ENCODE measurements around the gene MRPS16. TPM values are rescaled to one million over a fixed set of nuclear protein-coding genes. Genes with fewer than 3 reads are reported as not detected.
A peak's percentile ranks its signal among the peaks of the same experiment; 100 is the strongest.

MRPS16 gene
- total and polyA plus RNA-seq, 9 of the 15 experiments (the other 6 are each of a cell fraction or from before 2014, with no cell fraction given): 65.0 to 239 (median 146) TPM

DNA sequence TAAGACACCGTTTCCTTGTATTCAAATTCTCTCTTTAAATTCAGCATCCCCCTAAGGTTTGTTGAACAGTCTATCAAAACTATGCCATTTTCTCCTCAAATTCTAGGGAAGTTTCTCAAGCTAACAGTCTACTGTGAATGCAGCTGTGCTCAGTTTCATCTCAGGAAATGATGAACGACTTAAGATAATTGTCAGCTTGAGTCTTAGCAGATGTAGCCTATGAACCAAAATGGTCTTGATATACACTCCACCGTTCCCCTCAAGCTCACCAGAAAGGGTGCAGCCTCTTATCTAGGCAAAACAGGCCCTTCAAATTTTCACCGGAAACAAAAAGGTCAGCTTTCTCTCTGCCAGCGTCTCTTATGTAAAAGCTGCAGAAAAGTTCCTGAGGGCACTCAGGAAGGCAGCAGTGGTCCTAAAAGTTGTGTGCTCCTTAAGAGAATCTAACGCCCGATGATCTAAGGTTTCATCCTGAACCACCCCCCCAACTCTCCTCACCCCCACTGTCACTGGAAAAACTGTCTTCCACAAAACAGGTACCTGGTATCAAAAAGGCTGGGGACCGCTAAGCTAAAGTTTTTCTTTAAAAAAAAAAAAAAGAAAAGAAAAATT, 7.5 kb downstream of the MRPS16 start (continued):
- TF ChIP-seq HDAC1 (IDR thresholded peaks at IDR 0.05): peak in 1 of 2 experiments; percentile 79; a peak in 2 of 4 replicates
- no peak for TF ChIP-seq ADNP (tag; IDR thresholded peaks at IDR 0.05)
- TF ChIP-seq STAT5A (IDR thresholded peaks at IDR 0.05; ENCODE audit: borderline replicate concordance, low read length): peak; percentile 92
- no peak for TF ChIP-seq ZNF174 (CRISPR knock-in tag; IDR thresholded peaks at IDR 0.05)
- TF ChIP-seq, protein P1, sequence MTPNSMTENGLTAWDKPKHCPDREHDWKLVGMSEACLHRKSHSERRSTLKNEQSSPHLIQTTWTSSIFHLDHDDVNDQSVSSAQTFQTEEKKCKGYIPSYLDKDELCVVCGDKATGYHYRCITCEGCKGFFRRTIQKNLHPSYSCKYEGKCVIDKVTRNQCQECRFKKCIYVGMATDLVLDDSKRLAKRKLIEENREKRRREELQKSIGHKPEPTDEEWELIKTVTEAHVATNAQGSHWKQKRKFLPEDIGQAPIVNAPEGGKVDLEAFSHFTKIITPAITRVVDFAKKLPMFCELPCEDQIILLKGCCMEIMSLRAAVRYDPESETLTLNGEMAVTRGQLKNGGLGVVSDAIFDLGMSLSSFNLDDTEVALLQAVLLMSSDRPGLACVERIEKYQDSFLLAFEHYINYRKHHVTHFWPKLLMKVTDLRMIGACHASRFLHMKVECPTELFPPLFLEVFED (CRISPR knock-in tag; conservative IDR thresholded peaks at IDR 0.05): no peak
- TF ChIP-seq, protein P2, sequence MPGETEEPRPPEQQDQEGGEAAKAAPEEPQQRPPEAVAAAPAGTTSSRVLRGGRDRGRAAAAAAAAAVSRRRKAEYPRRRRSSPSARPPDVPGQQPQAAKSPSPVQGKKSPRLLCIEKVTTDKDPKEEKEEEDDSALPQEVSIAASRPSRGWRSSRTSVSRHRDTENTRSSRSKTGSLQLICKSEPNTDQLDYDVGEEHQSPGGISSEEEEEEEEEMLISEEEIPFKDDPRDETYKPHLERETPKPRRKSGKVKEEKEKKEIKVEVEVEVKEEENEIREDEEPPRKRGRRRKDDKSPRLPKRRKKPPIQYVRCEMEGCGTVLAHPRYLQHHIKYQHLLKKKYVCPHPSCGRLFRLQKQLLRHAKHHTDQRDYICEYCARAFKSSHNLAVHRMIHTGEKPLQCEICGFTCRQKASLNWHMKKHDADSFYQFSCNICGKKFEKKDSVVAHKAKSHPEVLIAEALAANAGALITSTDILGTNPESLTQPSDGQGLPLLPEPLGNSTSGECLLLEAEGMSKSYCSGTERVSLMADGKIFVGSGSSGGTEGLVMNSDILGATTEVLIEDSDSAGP (CRISPR knock-in tag; IDR thresholded peaks at IDR 0.05): no peak
- TF ChIP-seq, protein P3, sequence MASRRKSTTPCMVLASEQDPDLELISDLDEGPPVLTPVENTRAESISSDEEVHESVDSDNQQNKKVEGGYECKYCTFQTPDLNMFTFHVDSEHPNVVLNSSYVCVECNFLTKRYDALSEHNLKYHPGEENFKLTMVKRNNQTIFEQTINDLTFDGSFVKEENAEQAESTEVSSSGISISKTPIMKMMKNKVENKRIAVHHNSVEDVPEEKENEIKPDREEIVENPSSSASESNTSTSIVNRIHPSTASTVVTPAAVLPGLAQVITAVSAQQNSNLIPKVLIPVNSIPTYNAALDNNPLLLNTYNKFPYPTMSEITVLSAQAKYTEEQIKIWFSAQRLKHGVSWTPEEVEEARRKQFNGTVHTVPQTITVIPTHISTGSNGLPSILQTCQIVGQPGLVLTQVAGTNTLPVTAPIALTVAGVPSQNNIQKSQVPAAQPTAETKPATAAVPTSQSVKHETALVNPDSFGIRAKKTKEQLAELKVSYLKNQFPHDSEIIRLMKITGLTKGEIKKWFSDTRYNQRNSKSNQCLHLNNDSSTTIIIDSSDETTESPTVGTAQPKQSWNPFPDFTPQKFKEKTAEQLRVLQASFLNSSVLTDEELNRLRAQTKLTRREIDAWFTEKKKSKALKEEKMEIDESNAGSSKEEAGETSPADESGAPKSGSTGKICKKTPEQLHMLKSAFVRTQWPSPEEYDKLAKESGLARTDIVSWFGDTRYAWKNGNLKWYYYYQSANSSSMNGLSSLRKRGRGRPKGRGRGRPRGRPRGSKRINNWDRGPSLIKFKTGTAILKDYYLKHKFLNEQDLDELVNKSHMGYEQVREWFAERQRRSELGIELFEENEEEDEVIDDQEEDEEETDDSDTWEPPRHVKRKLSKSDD (conservative IDR thresholded peaks at IDR 0.05; ENCODE audit: low read length): no peak
- 0 out of 2 replicates have a peak, but pooled peaks have one; percentile 45 for TF ChIP-seq GABPB1 (CRISPR knock-in tag; IDR thresholded peaks at IDR 0.05)
- 0 out of 2 replicates have a peak, but pooled peaks have one; percentile 66 for TF ChIP-seq ZNF766 (CRISPR knock-in tag; conservative IDR thresholded peaks at IDR 0.05)
- TF ChIP-seq RBFOX2 (IDR thresholded peaks at IDR 0.05; ENCODE audit: low read depth, low read length): peak; percentile 42; the same call in 1 of the 2 replicates
- peak; percentile 44; the same call in 1 of the 2 replicates for TF ChIP-seq FOXP1 (CRISPR knock-in tag; IDR thresholded peaks at IDR 0.05)
- peak; percentile 48; the same call in 1 of the 2 replicates for TF ChIP-seq TFAP4 (CRISPR knock-in tag; IDR thresholded peaks at IDR 0.05; ENCODE audit: borderline replicate concordance)
- TF ChIP-seq CEBPB (tag; IDR thresholded peaks at IDR 0.05): no peak
- no peak for TF ChIP-seq ZC3H4 (CRISPR knock-in tag; IDR thresholded peaks at IDR 0.05; ENCODE audit: borderline replicate concordance)
- TF ChIP-seq ARNT (IDR thresholded peaks at IDR 0.05): peak; percentile 87 to 91
- peak; percentile 98 for TF ChIP-seq CBFA2T2 (conservative IDR thresholded peaks at IDR 0.05)
- peak; percentile 94 for TF ChIP-seq TCF3 (CRISPR knock-in tag; IDR thresholded peaks at IDR 0.05)
- TF ChIP-seq HDAC3 (IDR thresholded peaks at IDR 0.05; ENCODE audit: borderline replicate concordance, partially characterized antibody): peak; percentile 90
- peak; percentile 28; the same call in 1 of the 2 replicates for TF ChIP-seq MAFF (IDR thresholded peaks at IDR 0.05; ENCODE audit: low read length)
- peak in 1 of 2 experiments; percentile 34; a peak in 1 of 4 replicates for TF ChIP-seq MAZ (CRISPR knock-in tag; conservative IDR thresholded peaks at IDR 0.05 in 1 of 2, IDR thresholded peaks at IDR 0.05 in 1 of 2)
- no peak for TF ChIP-seq ETV6 (IDR thresholded peaks at IDR 0.05; ENCODE audit: borderline replicate concordance in 1 of 2, low read depth in 2 of 2, low read length in 1 of 2)
- no peak for TF ChIP-seq ETV6 (CRISPR knock-in tag; IDR thresholded peaks at IDR 0.05; ENCODE audit: borderline replicate concordance)
